GM06990 (cell line): Measurements from ENCODE around the gene MEI4.

ENCODE experiments used
- DNase-seq: peaks from one replicate; pipeline ENCODE4 v3.0.0-alpha.2; 2011; ENCODE audit not compliant: insufficient read length; ENCODE audit errors: extremely low read depth
- H3K27me3 ChIP-seq: replicated peaks from 2 replicates; pipeline ENCODE4 v1.6.0; 2011; ENCODE audit warnings: low read length; ENCODE audit not compliant: control insufficient read depth, insufficient read depth
- H3K36me3 ChIP-seq: 2 replicates; pipeline ENCODE4 v1.5.1; 2011; ENCODE audit warnings: low read length; ENCODE audit not compliant: control insufficient read depth, insufficient read depth
- H3K4me3 ChIP-seq: replicated peaks from 2 replicates; pipeline ENCODE4 v1.5.1; 2011; ENCODE audit warnings: low read depth, mild to moderate bottlenecking, control low read depth, low read length
- TF ChIP-seq, protein P1 (sequence below): IDR thresholded peaks from 2 replicates; pipeline ENCODE4 v1.5.1; 2011; ENCODE audit warnings: low read length, control low read depth, mild to moderate bottlenecking, inconsistent platforms; ENCODE audit not compliant: insufficient read depth, poor library complexity, severe bottlenecking

Gene MEI4

GRCh38 chr6:77666846-77667245 is 14.0 kb downstream of the MEI4 start:
- Histone ChIP-seq H3K36me3 (no peaks in the 10 kb centered on the region), H3K27me3 (no peaks in the 10 kb centered on the region), H3K4me3 (no peak overlapping the region)
- DNase-seq = no peak
- TF ChIP-seq, protein P1, sequence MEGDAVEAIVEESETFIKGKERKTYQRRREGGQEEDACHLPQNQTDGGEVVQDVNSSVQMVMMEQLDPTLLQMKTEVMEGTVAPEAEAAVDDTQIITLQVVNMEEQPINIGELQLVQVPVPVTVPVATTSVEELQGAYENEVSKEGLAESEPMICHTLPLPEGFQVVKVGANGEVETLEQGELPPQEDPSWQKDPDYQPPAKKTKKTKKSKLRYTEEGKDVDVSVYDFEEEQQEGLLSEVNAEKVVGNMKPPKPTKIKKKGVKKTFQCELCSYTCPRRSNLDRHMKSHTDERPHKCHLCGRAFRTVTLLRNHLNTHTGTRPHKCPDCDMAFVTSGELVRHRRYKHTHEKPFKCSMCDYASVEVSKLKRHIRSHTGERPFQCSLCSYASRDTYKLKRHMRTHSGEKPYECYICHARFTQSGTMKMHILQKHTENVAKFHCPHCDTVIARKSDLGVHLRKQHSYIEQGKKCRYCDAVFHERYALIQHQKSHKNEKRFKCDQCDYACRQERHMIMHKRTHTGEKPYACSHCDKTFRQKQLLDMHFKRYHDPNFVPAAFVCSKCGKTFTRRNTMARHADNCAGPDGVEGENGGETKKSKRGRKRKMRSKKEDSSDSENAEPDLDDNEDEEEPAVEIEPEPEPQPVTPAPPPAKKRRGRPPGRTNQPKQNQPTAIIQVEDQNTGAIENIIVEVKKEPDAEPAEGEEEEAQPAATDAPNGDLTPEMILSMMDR = no peak

- no peaks in the 10 kb centered on the region for H3K36me3 ChIP-seq
- H3K27me3 ChIP-seq = no peaks in the 10 kb centered on the region
- TF ChIP-seq, protein P1 = no peak
- H3K4me3 ChIP-seq = no peak overlapping the region
- DNase-seq = no peak
Measured at GRCh38 chr6:77669913-77670312, 17.1 kb downstream of the MEI4 start.

DNA sequence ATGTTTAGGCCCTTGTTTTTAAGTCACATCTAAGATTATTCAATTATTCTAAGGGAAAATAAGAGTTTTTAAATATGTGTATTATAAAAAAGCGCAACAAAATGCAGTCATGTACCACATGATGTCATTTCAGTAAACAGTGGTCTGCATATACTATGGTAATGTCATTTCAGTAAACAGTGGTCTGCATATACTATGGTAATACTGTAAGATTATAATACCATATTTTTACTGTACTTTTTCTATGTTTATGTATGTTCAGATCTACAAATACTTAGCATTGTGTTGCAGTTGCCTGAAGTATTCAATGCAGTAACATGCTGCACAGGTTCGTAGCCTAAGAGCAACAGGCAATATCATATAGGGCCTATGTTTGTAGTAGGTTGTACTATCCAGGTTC is 21.4 kb downstream of the MEI4 start:
- Histone ChIP-seq H3K27me3 (no peaks in the 10 kb centered on the region), H3K36me3 (no peaks in the 10 kb centered on the region), H3K4me3 (no peak overlapping the region)
- TF ChIP-seq, protein P1 = no peak
- no peak for DNase-seq

GRCh38 chr6:77678048-77678447 is 25.2 kb downstream of the MEI4 start:
- no peaks in the 10 kb centered on the region for H3K27me3 ChIP-seq
- no peak overlapping the region for H3K4me3 ChIP-seq
- TF ChIP-seq, protein P1 = no peak
- no peaks in the 10 kb centered on the region for H3K36me3 ChIP-seq
- DNase-seq = no peak

- TF ChIP-seq, protein P1 = no peak
- no peaks in the 10 kb centered on the region for H3K36me3 ChIP-seq
- DNase-seq = no peak
- H3K4me3 ChIP-seq = no peak overlapping the region
- no peaks in the 10 kb centered on the region for H3K27me3 ChIP-seq
Measured at GRCh38 chr6:77683515-77683914, 30.7 kb downstream of the MEI4 start.

- no peaks in the 10 kb centered on the region for H3K27me3 ChIP-seq
- TF ChIP-seq, protein P1 = no peak
- no peak for DNase-seq
- no peaks in the 10 kb centered on the region for H3K36me3 ChIP-seq
- no peak overlapping the region for H3K4me3 ChIP-seq
Measured at GRCh38 chr6:77686931-77687330, 34.1 kb downstream of the MEI4 start.
